AG09319 (cell line): ENCODE results near the gene SERTAD4.
A peak's percentile ranks its signal among the peaks of the same experiment; 100 is the strongest.

Source experiments
- DNase-seq: peaks from one replicate; pipeline ENCODE4 v3.0.0-alpha.2; 2010; ENCODE audit warnings: low read depth; ENCODE audit errors: extremely low read depth
- CTCF ChIP-seq: IDR thresholded peaks from 2 replicates; pipeline ENCODE4 v1.5.1; 2011; ENCODE audit warnings: low read depth, mild to moderate bottlenecking, inconsistent platforms, low read length, moderate library complexity

The SERTAD4 gene

GRCh38 chr1:210264496-210265380 lies 32.1 kb downstream of the SERTAD4 start:
- no peak for DNase-seq
- peak; percentile 31 for TF ChIP-seq CTCF

- DNase-seq, result peak; percentile 63
Measured at GRCh38 chr1:210265392-210265955, 32.9 kb downstream of the SERTAD4 start.

GRCh38 chr1:210269981-210270380 lies 37.4 kb downstream of the SERTAD4 start:
- DNase-seq, result no peak
- TF ChIP-seq CTCF, result no peak

- no peak for DNase-seq
- no peak for TF ChIP-seq CTCF
Measured at GRCh38 chr1:210272666-210273065, 40.1 kb downstream of the SERTAD4 start.

GRCh38 chr1:210280221-210280620 lies 47.6 kb downstream of the SERTAD4 start:
- DNase-seq, result no peak
- TF ChIP-seq CTCF, result no peak

- no peak for TF ChIP-seq CTCF
- no peak for DNase-seq
Measured at GRCh38 chr1:210288116-210288515, 55.5 kb downstream of the SERTAD4 start.

- TF ChIP-seq CTCF, result no peak
- no peak for DNase-seq
Measured at GRCh38 chr1:210289248-210289647, 56.7 kb downstream of the SERTAD4 start.
